Measurements from ENCODE around the gene FAT1.

GRCh38 chr4:186563761-186564160 lies 159.9 kb downstream of the FAT1 start:
- TF ChIP-seq REST (IDR thresholded peaks at IDR 0.05; ENCODE audit: low read depth) (no peak), YY1 (IDR thresholded peaks at IDR 0.05; ENCODE audit: low read depth) (no peak), ZBTB7A (IDR thresholded peaks at IDR 0.05; ENCODE audit: low read depth) (no peak), EGR1 (IDR thresholded peaks at IDR 0.05) (no peak), CREB1 (IDR thresholded peaks at IDR 0.05; ENCODE audit: low read depth) (no peak), CEBPB (IDR thresholded peaks at IDR 0.05) (no peak), EP300 (IDR thresholded peaks at IDR 0.05; ENCODE audit: borderline replicate concordance) (no peak)
